HG03558 (cell line): ENCODE measurements around the gene TMEM62.

Experiments
- ATAC-seq: cut with Tn5 transposase; IDR thresholded peaks from one replicate; pipeline ENCODE4 v1.9.1; 2021; ENCODE audit warnings: moderate number of reproducible peaks; ENCODE audit not compliant: unreplicated experiment; ENCODE audit errors: extremely low read depth

TMEM62 gene

GRCh38 chr15:43207024-43207423 lies 73.6 kb downstream of the TMEM62 start:
- no peak for ATAC-seq

GRCh38 chr15:43208052-43209002 lies 74.9 kb downstream of the TMEM62 start:
- ATAC-seq = no peak

GRCh38 chr15:43209059-43209824 lies 75.9 kb downstream of the TMEM62 start:
- ATAC-seq = no peak

GRCh38 chr15:43210172-43210745 lies 76.9 kb downstream of the TMEM62 start:
- ATAC-seq = no peak

- ATAC-seq = no peak
These were observed 77.4 kb downstream of the TMEM62 start for GRCh38 chr15:43210807-43211206.

GRCh38 chr15:43211224-43211735 lies 77.9 kb downstream of the TMEM62 start:
- ATAC-seq = no peak

GRCh38 chr15:43212299-43212698 lies 78.9 kb downstream of the TMEM62 start:
- no peak for ATAC-seq

GRCh38 chr15:43212951-43213350 lies 79.6 kb downstream of the TMEM62 start:
- no peak for ATAC-seq

GRCh38 chr15:43213466-43213865 lies 80.1 kb downstream of the TMEM62 start:
- ATAC-seq = no peak

GRCh38 chr15:43214169-43214568 lies 80.8 kb downstream of the TMEM62 start:
- no peak for ATAC-seq

GRCh38 chr15:43214592-43215295 lies 81.4 kb downstream of the TMEM62 start:
- ATAC-seq = no peak

- no peak for ATAC-seq
These were observed 82.6 kb downstream of the TMEM62 start for GRCh38 chr15:43215961-43216360.

- no peak for ATAC-seq
These were observed 85.7 kb downstream of the TMEM62 start for GRCh38 chr15:43218908-43219706.

GRCh38 chr15:43219929-43220928 lies 86.8 kb downstream of the TMEM62 start:
- ATAC-seq = no peak

- ATAC-seq = no peak
These were observed 87.6 kb downstream of the TMEM62 start, which contains the start of gene EPB42 for GRCh38 chr15:43220991-43221403. Gene EPB42, minus strand, starts transcription at chr15:43221018. Its CDS starts 193 bp downstream, at chr15:43220825.

- ATAC-seq = no peak
These were observed 88.0 kb downstream of the TMEM62 start for GRCh38 chr15:43221422-43221821.

- ATAC-seq = no peak
These were observed 92.0 kb downstream of the TMEM62 start for GRCh38 chr15:43225201-43225949.
